Thoracic aorta (tissue), 2 donors: ENCODE results near the gene PROX2. TPM values are rescaled to one million over a fixed set of nuclear protein-coding genes. Genes with fewer than 3 reads are reported as not detected.

Experiments used
- ATAC-seq: fragments of 150-250 bp; one replicate; pipeline ENCODE4 v1.8.0; 2017; ENCODE audit warnings: low read depth; ENCODE audit not compliant: insufficient number of reproducible peaks, low FRiP score
- DNase-seq: peaks from one replicate; pipeline ENCODE4 v3.0.0-alpha.2; 2020; ENCODE audit warnings: low spot score
- H3K27ac ChIP-seq, 2 donors: fragments of 200-600 bp; sonication (generic); 1 replicate in 1 of 2; 2 replicates in 1 of 2; pipeline ENCODE4 v1.5.1; 2016; ENCODE audit warnings: mild to moderate bottlenecking in 2 of 2, moderate library complexity in 2 of 2
- H3K27me3 ChIP-seq: fragments of 200-600 bp; sonication (generic); replicated peaks from 2 replicates; pipeline ENCODE4 v1.6.0; 2016; ENCODE audit warnings: mild to moderate bottlenecking; ENCODE audit not compliant: insufficient read depth
- H3K36me3 ChIP-seq: fragments of 200-600 bp; sonication (generic); one replicate; pipeline ENCODE4 v1.5.1; 2016
- H3K4me1 ChIP-seq, 2 donors: fragments of 200-600 bp; sonication (generic); 1 replicate in 1 of 2; 2 replicates in 1 of 2; pipeline versions ENCODE4 v1.5.1 to v1.6.0; 2016; ENCODE audit warnings: low read depth in 2 of 2, mild to moderate bottlenecking in 1 of 2; ENCODE audit not compliant: control insufficient read depth in 1 of 2
- H3K4me3 ChIP-seq: fragments of 200-600 bp; sonication (generic); 2 replicates; pipeline ENCODE4 v1.5.1; 2016; ENCODE audit warnings: mild to moderate bottlenecking
- H3K9me3 ChIP-seq: fragments of 200-600 bp; sonication (generic); 2 replicates; pipeline ENCODE4 v1.5.1; 2016
- total RNA-seq, 2 donors: library from RNA; depleted of rRNA; stranded (reverse); fragments of >200 nt; gene quantifications; one replicate each; pipeline versions ENCODE4 v1.1.0 to v1.2.3, GENCODE V29; 2016
- TF ChIP-seq, protein P1 (sequence below): fragments of 200-600 bp; sonication (generic); IDR thresholded peaks from one replicate; pipeline ENCODE4 v1.5.1; 2019; ENCODE audit warnings: antibody characterized with exemption

The PROX2 gene
- total RNA-seq, 2 donors from 2014 or later: not detected

DNA sequence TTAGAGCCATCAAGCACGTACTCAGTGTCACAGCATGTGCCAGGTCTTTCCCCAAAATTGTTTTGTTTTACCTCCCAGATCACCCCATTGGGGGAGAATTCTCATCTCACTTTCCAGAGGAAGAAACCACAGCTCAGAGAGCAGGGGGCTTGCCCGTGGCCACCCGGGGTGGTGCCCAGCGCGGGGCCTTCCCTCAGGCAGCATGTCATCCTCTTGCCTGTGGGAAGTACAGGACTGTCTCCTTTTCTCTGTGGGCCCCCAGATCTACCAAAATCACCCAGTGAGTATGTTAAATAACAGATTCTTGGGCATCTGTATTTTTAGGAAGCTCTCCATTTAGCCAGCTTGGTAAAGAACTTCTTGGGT lies 41.2 kb upstream of the PROX2 start:
- TF ChIP-seq, protein P1, sequence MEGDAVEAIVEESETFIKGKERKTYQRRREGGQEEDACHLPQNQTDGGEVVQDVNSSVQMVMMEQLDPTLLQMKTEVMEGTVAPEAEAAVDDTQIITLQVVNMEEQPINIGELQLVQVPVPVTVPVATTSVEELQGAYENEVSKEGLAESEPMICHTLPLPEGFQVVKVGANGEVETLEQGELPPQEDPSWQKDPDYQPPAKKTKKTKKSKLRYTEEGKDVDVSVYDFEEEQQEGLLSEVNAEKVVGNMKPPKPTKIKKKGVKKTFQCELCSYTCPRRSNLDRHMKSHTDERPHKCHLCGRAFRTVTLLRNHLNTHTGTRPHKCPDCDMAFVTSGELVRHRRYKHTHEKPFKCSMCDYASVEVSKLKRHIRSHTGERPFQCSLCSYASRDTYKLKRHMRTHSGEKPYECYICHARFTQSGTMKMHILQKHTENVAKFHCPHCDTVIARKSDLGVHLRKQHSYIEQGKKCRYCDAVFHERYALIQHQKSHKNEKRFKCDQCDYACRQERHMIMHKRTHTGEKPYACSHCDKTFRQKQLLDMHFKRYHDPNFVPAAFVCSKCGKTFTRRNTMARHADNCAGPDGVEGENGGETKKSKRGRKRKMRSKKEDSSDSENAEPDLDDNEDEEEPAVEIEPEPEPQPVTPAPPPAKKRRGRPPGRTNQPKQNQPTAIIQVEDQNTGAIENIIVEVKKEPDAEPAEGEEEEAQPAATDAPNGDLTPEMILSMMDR: no peak
- Histone ChIP-seq H3K36me3 (no peaks in the 10 kb centered on the region), H3K27ac (peak overlapping the region; percentile 55 to 56), H3K4me3 (no peak overlapping the region), H3K4me1 (peaks cover 16 to 38% of the 10 kb centered on the region in 2 donors), H3K9me3 (no peaks in the 10 kb centered on the region), H3K27me3 (no peaks in the 10 kb centered on the region)
- ATAC-seq: no peak
- DNase-seq: no peak

GRCh38 chr14:74915826-74916225 lies 39.9 kb upstream of the PROX2 start:
- DNase-seq: no peak
- Histone ChIP-seq H3K4me3 (no peak overlapping the region), H3K27me3 (no peaks in the 10 kb centered on the region), H3K4me1 (peaks cover 16 to 37% of the 10 kb centered on the region in 2 donors), H3K27ac (no peak overlapping the region), H3K9me3 (no peaks in the 10 kb centered on the region), H3K36me3 (no peaks in the 10 kb centered on the region)
- TF ChIP-seq, protein P1: no peak
- no peak for ATAC-seq

GRCh38 chr14:74915426-74915825 lies 39.5 kb upstream of the PROX2 start:
- TF ChIP-seq, protein P1: no peak
- H3K27ac ChIP-seq: no peak overlapping the region
- H3K4me3 ChIP-seq: no peak overlapping the region
- ATAC-seq: no peak
- no peaks in the 10 kb centered on the region for H3K36me3 ChIP-seq
- no peaks in the 10 kb centered on the region for H3K27me3 ChIP-seq
- no peaks in the 10 kb centered on the region for H3K9me3 ChIP-seq
- peaks cover 16 to 37% of the 10 kb centered on the region in 2 donors for H3K4me1 ChIP-seq
- DNase-seq: no peak

GRCh38 chr14:74913986-74914573 lies 38.1 kb upstream of the PROX2 start:
- Histone ChIP-seq H3K27ac (peak overlapping the region; percentile 2 to 12), H3K4me1 (peaks cover 16 to 37% of the 10 kb centered on the region in 2 donors)
- no peak for DNase-seq

DNA sequence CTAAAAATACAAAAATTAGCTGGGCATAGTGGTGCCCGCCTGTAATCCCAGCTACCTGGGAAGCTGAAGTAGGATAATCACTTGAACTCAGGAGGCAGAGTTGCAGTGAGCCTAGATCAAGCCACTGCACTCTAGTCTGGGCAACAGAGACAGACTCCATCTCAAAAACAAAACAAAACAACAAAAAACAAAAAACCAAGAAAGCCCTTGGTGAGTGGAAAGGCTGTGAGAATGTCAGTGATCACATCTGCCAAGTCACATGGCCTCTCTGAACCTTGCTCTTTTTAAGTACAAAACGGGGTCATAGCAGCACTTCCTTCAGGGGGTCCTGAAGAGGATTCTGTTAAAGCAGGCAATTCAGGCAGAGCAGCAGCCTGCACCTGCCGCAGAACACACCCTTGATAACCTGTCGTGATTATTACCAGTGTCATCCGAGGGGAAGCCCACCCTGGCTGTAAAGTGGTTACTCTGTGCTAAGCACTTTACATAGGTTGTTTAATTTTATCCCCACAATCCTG lies 37.5 kb upstream of the PROX2 start:
- Histone ChIP-seq H3K27ac (no peak overlapping the region), H3K36me3 (no peaks in the 10 kb centered on the region), H3K9me3 (no peaks in the 10 kb centered on the region), H3K27me3 (no peaks in the 10 kb centered on the region), H3K4me1 (peaks cover 16 to 33% of the 10 kb centered on the region in 2 donors), H3K4me3 (no peak overlapping the region)
- TF ChIP-seq, protein P1: no peak
- DNase-seq (no peak), ATAC-seq (no peak)

More at GRCh38 chr14:74913986-74914573, 38.1 kb upstream of the PROX2 start:
- no peak overlapping the region for H3K4me3 ChIP-seq
- no peaks in the 10 kb centered on the region for H3K36me3 ChIP-seq
- TF ChIP-seq, protein P1: peak; percentile 77
- no peaks in the 10 kb centered on the region for H3K27me3 ChIP-seq
- no peak for ATAC-seq
- H3K9me3 ChIP-seq: no peaks in the 10 kb centered on the region
